ENCODE results near the gene TMEM156. TPM values are rescaled to one million over a fixed set of nuclear protein-coding genes. Genes with fewer than 3 reads are reported as not detected.

TMEM156 gene
- total RNA-seq, 1 donor from 2014 or later, result not detected

- Histone ChIP-seq H3K4me2 (peak overlapping the region; percentile 59), H3K4me1 (peaks cover 27% of the 10 kb centered on the region), H3K27ac (peak overlapping the region; percentile 13), H3K4me3 (no peak overlapping the region), H4K20me1 (ENCODE audit: low read depth) (no peaks in the 10 kb centered on the region), H3K27me3 (no peaks in the 10 kb centered on the region), H3K36me3 (no peaks in the 10 kb centered on the region), H3K9me3 (ENCODE audit: low read depth) (no peaks in the 10 kb centered on the region), H3F3A (ENCODE audit: low read depth) (peaks cover 9% of the 10 kb centered on the region), H2AFZ (replicated peaks) (no peak overlapping the region), H3K9ac (no peak overlapping the region), H3K79me2 (ENCODE audit: low read depth) (no peaks in the 10 kb centered on the region)
- DNase-seq (ENCODE audit: low spot score), result peak; percentile 48
- Mint-ChIP-seq H3K27me3 (ENCODE audit: insufficient read depth, low read depth) (no peaks in the 10 kb centered on the region), H3K27ac (no peak overlapping the region), H3K4me3 (no peak overlapping the region), H3K36me3 (no peaks in the 10 kb centered on the region), H3K9me3 (no peaks in the 10 kb centered on the region), H3K4me1 (peaks cover 10% of the 10 kb centered on the region)
- TF ChIP-seq CTCF (IDR thresholded peaks at IDR 0.05) (no peak), EZH2phosphoT487 (IDR thresholded peaks at IDR 0.05) (no peak), EZH2 (IDR thresholded peaks at IDR 0.05) (no peak)
Measured at GRCh38 chr4:38954727-38955126, 77.5 kb downstream of the TMEM156 start.

- Histone ChIP-seq H4K20me1 (ENCODE audit: low read depth) (no peaks in the 10 kb centered on the region), H3K27ac (no peak overlapping the region), H3K27me3 (no peaks in the 10 kb centered on the region), H3K4me2 (no peak overlapping the region), H3K4me3 (no peak overlapping the region), H3K36me3 (no peaks in the 10 kb centered on the region), H3K4me1 (peaks cover 27% of the 10 kb centered on the region), H3K9me3 (ENCODE audit: low read depth) (no peaks in the 10 kb centered on the region), H3K9ac (no peak overlapping the region), H3F3A (ENCODE audit: low read depth) (peaks cover 9% of the 10 kb centered on the region), H3K79me2 (ENCODE audit: low read depth) (no peaks in the 10 kb centered on the region), H2AFZ (replicated peaks) (no peak overlapping the region)
- Mint-ChIP-seq H3K27ac (no peak overlapping the region), H3K9me3 (no peaks in the 10 kb centered on the region), H3K4me1 (peaks cover 24% of the 10 kb centered on the region), H3K36me3 (no peaks in the 10 kb centered on the region), H3K27me3 (ENCODE audit: insufficient read depth, low read depth) (no peaks in the 10 kb centered on the region), H3K4me3 (no peak overlapping the region)
- no peak for DNase-seq (ENCODE audit: low spot score)
- TF ChIP-seq CTCF (IDR thresholded peaks at IDR 0.05), result no peak
- TF ChIP-seq EZH2 (IDR thresholded peaks at IDR 0.05), result no peak
- TF ChIP-seq EZH2phosphoT487 (IDR thresholded peaks at IDR 0.05), result no peak
Measured at GRCh38 chr4:38952017-38952416, 80.2 kb downstream of the TMEM156 start.

- no peaks in the 10 kb centered on the region for H3K27me3 ChIP-seq
- H3K27me3 Mint-ChIP-seq (ENCODE audit: insufficient read depth, low read depth), result no peaks in the 10 kb centered on the region
- H3F3A ChIP-seq (ENCODE audit: low read depth), result peaks cover 9% of the 10 kb centered on the region
- H3K79me2 ChIP-seq (ENCODE audit: low read depth), result no peaks in the 10 kb centered on the region
- no peak for TF ChIP-seq CTCF (IDR thresholded peaks at IDR 0.05)
- no peak for TF ChIP-seq EZH2 (IDR thresholded peaks at IDR 0.05)
- TF ChIP-seq EZH2phosphoT487 (IDR thresholded peaks at IDR 0.05), result no peak
- H3K9ac ChIP-seq, result no peak overlapping the region
- H3K4me1 ChIP-seq, result peaks cover 27% of the 10 kb centered on the region
- H4K20me1 ChIP-seq (ENCODE audit: low read depth), result no peaks in the 10 kb centered on the region
- H2AFZ ChIP-seq (replicated peaks), result no peak overlapping the region
- H3K4me2 ChIP-seq, result no peak overlapping the region
- no peak overlapping the region for H3K27ac ChIP-seq
- H3K4me3 ChIP-seq, result no peak overlapping the region
- no peaks in the 10 kb centered on the region for H3K9me3 Mint-ChIP-seq
- H3K36me3 Mint-ChIP-seq, result no peaks in the 10 kb centered on the region
- no peak for DNase-seq (ENCODE audit: low spot score)
- no peaks in the 10 kb centered on the region for H3K9me3 ChIP-seq (ENCODE audit: low read depth)
- H3K4me1 Mint-ChIP-seq, result peaks cover 28% of the 10 kb centered on the region
- no peaks in the 10 kb centered on the region for H3K36me3 ChIP-seq
- H3K27ac Mint-ChIP-seq, result no peak overlapping the region
- no peak overlapping the region for H3K4me3 Mint-ChIP-seq
Measured at GRCh38 chr4:38951598-38951997, 80.6 kb downstream of the TMEM156 start.
